Measurements from ENCODE around the gene FBXO22.

The FBXO22 gene

GRCh38 chr15:75923756-75924155 lies 20.1 kb downstream of the FBXO22 start:
- no peaks in the 10 kb centered on the region for H3K9me3 ChIP-seq (ENCODE audit: control insufficient read depth, insufficient read depth, low read length)
- H3F3A ChIP-seq (ENCODE audit: control insufficient read depth, insufficient read depth) = no peaks in the 10 kb centered on the region
- no peaks in the 10 kb centered on the region for H3K9me2 ChIP-seq (replicated peaks; ENCODE audit: control insufficient read depth, low read length)
- TF ChIP-seq CTCF (IDR thresholded peaks at IDR 0.05; ENCODE audit: low read depth, low read length, poor library complexity, severe bottlenecking) = no peak
- no peak for TF ChIP-seq EZH2phosphoT487 (IDR thresholded peaks at IDR 0.05; ENCODE audit: borderline replicate concordance, low read length)
- H3K4me3 ChIP-seq (ENCODE audit: low read length) = no peak overlapping the region
- no peaks in the 10 kb centered on the region for H4K20me1 ChIP-seq (ENCODE audit: control insufficient read depth, insufficient read depth, low read depth, low read length)
- no peak overlapping the region for H3K27ac ChIP-seq (ENCODE audit: low read depth, low read length)
- no peaks in the 10 kb centered on the region for H3K27me3 ChIP-seq (ENCODE audit: control insufficient read depth, low read length)
- no peaks in the 10 kb centered on the region for H3K79me2 ChIP-seq (ENCODE audit: control insufficient read depth, low read length)
- H3K4me1 ChIP-seq (ENCODE audit: control insufficient read depth, low read length) = peaks cover 35% of the 10 kb centered on the region
- H3K36me3 ChIP-seq (ENCODE audit: control insufficient read depth, low read length) = peaks cover 26% of the 10 kb centered on the region
- no peak overlapping the region for H3K4me2 ChIP-seq (ENCODE audit: low read length)

GRCh38 chr15:75924576-75924975 lies 20.9 kb downstream of the FBXO22 start:
- Histone ChIP-seq H3K27me3 (ENCODE audit: control insufficient read depth, low read length) (no peaks in the 10 kb centered on the region), H3K79me2 (ENCODE audit: control insufficient read depth, low read length) (no peaks in the 10 kb centered on the region), H3K9me2 (replicated peaks; ENCODE audit: control insufficient read depth, low read length) (no peaks in the 10 kb centered on the region), H3K4me1 (ENCODE audit: control insufficient read depth, low read length) (peaks cover 35% of the 10 kb centered on the region), H3K9me3 (ENCODE audit: control insufficient read depth, insufficient read depth, low read length) (no peaks in the 10 kb centered on the region), H3F3A (ENCODE audit: control insufficient read depth, insufficient read depth) (no peaks in the 10 kb centered on the region), H4K20me1 (ENCODE audit: control insufficient read depth, insufficient read depth, low read depth, low read length) (no peaks in the 10 kb centered on the region), H3K4me3 (ENCODE audit: low read length) (no peak overlapping the region), H3K4me2 (ENCODE audit: low read length) (no peak overlapping the region), H3K27ac (ENCODE audit: low read depth, low read length) (no peak overlapping the region), H3K36me3 (ENCODE audit: control insufficient read depth, low read length) (peaks cover 23% of the 10 kb centered on the region)
- TF ChIP-seq EZH2phosphoT487 (IDR thresholded peaks at IDR 0.05; ENCODE audit: borderline replicate concordance, low read length) (no peak), CTCF (IDR thresholded peaks at IDR 0.05; ENCODE audit: low read depth, low read length, poor library complexity, severe bottlenecking) (no peak)

- TF ChIP-seq EZH2phosphoT487 (IDR thresholded peaks at IDR 0.05; ENCODE audit: borderline replicate concordance, low read length) (no peak), CTCF (IDR thresholded peaks at IDR 0.05; ENCODE audit: low read depth, low read length, poor library complexity, severe bottlenecking) (no peak)
- no peak overlapping the region for H3K27ac ChIP-seq (ENCODE audit: low read depth, low read length)
- H3K9me3 ChIP-seq (ENCODE audit: control insufficient read depth, insufficient read depth, low read length) = no peaks in the 10 kb centered on the region
- H3K4me1 ChIP-seq (ENCODE audit: control insufficient read depth, low read length) = peaks cover 35% of the 10 kb centered on the region
- no peaks in the 10 kb centered on the region for H3K27me3 ChIP-seq (ENCODE audit: control insufficient read depth, low read length)
- H3K36me3 ChIP-seq (ENCODE audit: control insufficient read depth, low read length) = peaks cover 30% of the 10 kb centered on the region
- H3K79me2 ChIP-seq (ENCODE audit: control insufficient read depth, low read length) = no peaks in the 10 kb centered on the region
- no peaks in the 10 kb centered on the region for H3K9me2 ChIP-seq (replicated peaks; ENCODE audit: control insufficient read depth, low read length)
- no peaks in the 10 kb centered on the region for H4K20me1 ChIP-seq (ENCODE audit: control insufficient read depth, insufficient read depth, low read depth, low read length)
- H3K4me3 ChIP-seq (ENCODE audit: low read length) = no peak overlapping the region
- no peak overlapping the region for H3K4me2 ChIP-seq (ENCODE audit: low read length)
- no peaks in the 10 kb centered on the region for H3F3A ChIP-seq (ENCODE audit: control insufficient read depth, insufficient read depth)
These were observed 21.8 kb downstream of the FBXO22 start for GRCh38 chr15:75925440-75925839.

GRCh38 chr15:75926931-75927330 lies 23.3 kb downstream of the FBXO22 start:
- Histone ChIP-seq H3K4me2 (ENCODE audit: low read length) (no peak overlapping the region), H3K79me2 (ENCODE audit: control insufficient read depth, low read length) (no peaks in the 10 kb centered on the region), H3K4me3 (ENCODE audit: low read length) (no peak overlapping the region), H3F3A (ENCODE audit: control insufficient read depth, insufficient read depth) (no peaks in the 10 kb centered on the region), H4K20me1 (ENCODE audit: control insufficient read depth, insufficient read depth, low read depth, low read length) (no peaks in the 10 kb centered on the region), H3K4me1 (ENCODE audit: control insufficient read depth, low read length) (peaks cover 35% of the 10 kb centered on the region), H3K27ac (ENCODE audit: low read depth, low read length) (no peak overlapping the region), H3K27me3 (ENCODE audit: control insufficient read depth, low read length) (no peaks in the 10 kb centered on the region), H3K9me2 (replicated peaks; ENCODE audit: control insufficient read depth, low read length) (no peaks in the 10 kb centered on the region), H3K36me3 (ENCODE audit: control insufficient read depth, low read length) (peaks cover 38% of the 10 kb centered on the region), H3K9me3 (ENCODE audit: control insufficient read depth, insufficient read depth, low read length) (no peaks in the 10 kb centered on the region)
- TF ChIP-seq CTCF (IDR thresholded peaks at IDR 0.05; ENCODE audit: low read depth, low read length, poor library complexity, severe bottlenecking) (no peak), EZH2phosphoT487 (IDR thresholded peaks at IDR 0.05; ENCODE audit: borderline replicate concordance, low read length) (no peak)
